ENCODE data around the gene PROSER1.

DNA sequence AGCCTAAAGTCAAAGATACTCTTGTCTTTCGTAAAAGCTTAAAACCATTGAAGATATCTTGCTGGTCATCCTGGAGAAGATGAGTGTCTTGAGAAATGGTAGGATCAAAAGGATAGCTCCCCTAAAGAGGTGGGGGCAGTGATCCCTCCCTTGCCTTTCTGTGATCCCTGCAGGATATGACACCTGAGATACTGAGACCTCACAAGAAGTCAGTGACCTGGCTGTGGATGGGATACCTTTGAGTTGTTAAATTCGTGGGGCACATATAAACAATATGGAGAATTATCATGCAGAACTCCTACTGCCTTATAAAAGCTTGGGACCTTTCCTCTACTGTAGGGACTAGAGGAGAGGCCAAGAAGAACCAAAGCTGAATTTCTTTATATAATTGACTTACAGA is 68.7 kb downstream of the PROSER1 start:
- TF ChIP-seq, protein P1, sequence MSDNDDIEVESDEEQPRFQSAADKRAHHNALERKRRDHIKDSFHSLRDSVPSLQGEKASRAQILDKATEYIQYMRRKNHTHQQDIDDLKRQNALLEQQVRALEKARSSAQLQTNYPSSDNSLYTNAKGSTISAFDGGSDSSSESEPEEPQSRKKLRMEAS (IDR thresholded peaks at IDR 0.05) = no peak
- TF ChIP-seq POLR2A (IDR thresholded peaks at IDR 0.05; ENCODE audit: borderline replicate concordance, extremely low read depth, insufficient read depth, insufficient read length) = no peak
